ENCODE results near the gene WWC2.

WWC2 gene

GRCh38 chr4:183098723-183099536 lies at the start of gene WWC2:
Gene WWC2 (plus strand): TSS chr4:183099257. CDS start chr4:183099492, 235 bp downstream.
- peak within 1 kb of the TSS; percentile 92 for H3K4me3 ChIP-seq (ENCODE audit: low read length)
- TF ChIP-seq CTCF (conservative IDR thresholded peaks at IDR 0.05; ENCODE audit: low read length) = no peak

GRCh38 chr4:183053681-183054080 lies 45.4 kb upstream of the WWC2 start:
- no peak for TF ChIP-seq CTCF (conservative IDR thresholded peaks at IDR 0.05; ENCODE audit: low read length)
- no peak overlapping the region for H3K4me3 ChIP-seq (ENCODE audit: low read length)
- DNase-seq (ENCODE audit: low read depth) = no peak

More at GRCh38 chr4:183098723-183099536, at the start of gene WWC2:
- DNase-seq (ENCODE audit: low read depth) = peak; percentile 96

- no peak for TF ChIP-seq CTCF (conservative IDR thresholded peaks at IDR 0.05; ENCODE audit: low read length)
- DNase-seq (ENCODE audit: low read depth) = no peak
- no peak overlapping the region for H3K4me3 ChIP-seq (ENCODE audit: low read length)
These were observed 41.8 kb upstream of the WWC2 start for GRCh38 chr4:183057255-183057654.

- no peak overlapping the region for H3K4me3 ChIP-seq (ENCODE audit: low read length)
- DNase-seq (ENCODE audit: low read depth) = no peak
- TF ChIP-seq CTCF (conservative IDR thresholded peaks at IDR 0.05; ENCODE audit: low read length) = no peak
These were observed 39.3 kb upstream of the WWC2 start for GRCh38 chr4:183059797-183060196.

- no peak overlapping the region for H3K4me3 ChIP-seq (ENCODE audit: low read length)
- no peak for TF ChIP-seq CTCF (conservative IDR thresholded peaks at IDR 0.05; ENCODE audit: low read length)
- no peak for DNase-seq (ENCODE audit: low read depth)
These were observed 30.6 kb upstream of the WWC2 start for GRCh38 chr4:183068502-183068901.

GRCh38 chr4:183071222-183071621 lies 27.8 kb upstream of the WWC2 start:
- H3K4me3 ChIP-seq (ENCODE audit: low read length) = no peak overlapping the region
- no peak for DNase-seq (ENCODE audit: low read depth)
- TF ChIP-seq CTCF (conservative IDR thresholded peaks at IDR 0.05; ENCODE audit: low read length) = no peak

- TF ChIP-seq CTCF (conservative IDR thresholded peaks at IDR 0.05; ENCODE audit: low read length) = no peak
- DNase-seq (ENCODE audit: low read depth) = peak; percentile 56
- no peak overlapping the region for H3K4me3 ChIP-seq (ENCODE audit: low read length)
These were observed 26.9 kb upstream of the WWC2 start for GRCh38 chr4:183072176-183072575.
